Mucosa of descending colon (tissue), 3 donors: ENCODE measurements around the gene ANKRD13B. TPM values are rescaled to one million over a fixed set of nuclear protein-coding genes. Genes with fewer than 3 reads are reported as not detected.

Experiments used
- ATAC-seq: fragments of 200-7000 bp; cut with Tn5 transposase; one replicate; pipeline ENCODE4 v1.9.1; 2020; ENCODE audit warnings: mild to moderate bottlenecking, moderate library complexity
- DNase-seq, 3 donors: peaks; one replicate each; pipeline ENCODE4 v3.0.0-alpha.2; 2020
- H3K36me3 ChIP-seq: fragments of 200-600 bp; one replicate; pipeline ENCODE4 v1.8.0; 2021; ENCODE audit warnings: low read depth, mild to moderate bottlenecking
- H3K4me1 ChIP-seq: fragments of 200-600 bp; one replicate; pipeline ENCODE4 v1.8.0; 2021; ENCODE audit warnings: low read depth, mild to moderate bottlenecking
- H3K4me3 ChIP-seq: fragments of 200-600 bp; one replicate; pipeline ENCODE4 v1.8.0; 2021; ENCODE audit warnings: mild to moderate bottlenecking
- H3K9me3 ChIP-seq: fragments of 200-600 bp; one replicate; pipeline ENCODE4 v1.8.0; 2021; ENCODE audit warnings: mild to moderate bottlenecking
- intact Hi-C, 2 donors: fragments of 100-400 bp; cut with DNase I in 1 of 2; cut with micrococcal nuclease in 1 of 2; formaldehyde crosslinking; loops; one replicate each; pipeline versions ENCODE4 v1.11.0 to v1.11.1; 2022; cut with DNase I, micrococcal nuclease
- total RNA-seq, 3 donors: library from RNA; stranded (reverse); fragmentation: NEBNext Ultra II Directional in 2 of 3; extraction: Animal tissue kit (Norgen Biotek cat#: 25700) in 2 of 3; gene quantifications; one replicate each; pipeline versions ENCODE4 v1.2.1 to v1.2.4, GENCODE V29; 2021 to 2023
- TF ChIP-seq, protein P1 (sequence below): fragments of 200-600 bp; IDR thresholded peaks from one replicate; pipeline ENCODE4 v1.8.0; 2022; ENCODE audit warnings: antibody characterized with exemption, mild to moderate bottlenecking
- donor health status: DM: no; HTN: no; CAD: no; lungs with moderate emphysema.
- donor health status: DM: no; HTN: no; CAD: no.
- donor health status: DM: no; HTN: yes; CAD: no.

ANKRD13B gene
- total RNA-seq, 3 donors from 2014 or later = 2.2 to 11.2 (median 3.3) TPM

DNA sequence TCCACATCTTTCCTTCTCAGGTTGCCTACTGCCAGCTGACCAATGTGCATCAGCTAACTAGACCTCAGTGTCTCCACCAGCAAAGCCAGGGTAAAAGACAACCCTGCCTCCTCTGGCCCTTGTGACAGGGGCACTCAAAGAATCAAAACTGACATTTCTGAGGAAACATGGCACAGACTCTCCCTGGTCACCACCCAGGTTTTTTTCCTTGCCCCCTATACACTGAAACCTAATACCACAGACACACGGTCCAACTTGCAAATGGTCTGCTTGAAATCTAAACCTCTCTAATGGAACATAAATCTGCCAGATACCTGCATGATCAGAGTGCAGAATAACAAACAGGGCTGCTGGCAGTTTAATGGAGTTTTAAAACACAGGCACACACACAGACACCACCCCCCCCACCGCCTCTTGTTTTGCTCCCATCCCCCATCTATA is 49.3 kb downstream of the ANKRD13B start:
- no peak overlapping the region for H3K4me3 ChIP-seq
- no peaks in the 10 kb centered on the region for H3K4me1 ChIP-seq
- DNase-seq = no peak
- intact Hi-C loops = loop anchor here in 1 of 2 donors (10.0 kb wide), 1 partner anchor 143 kb away; no protein-coding TSS in a partner anchor
- ATAC-seq = no peak
- no peaks in the 10 kb centered on the region for H3K9me3 ChIP-seq
- TF ChIP-seq, protein P1, sequence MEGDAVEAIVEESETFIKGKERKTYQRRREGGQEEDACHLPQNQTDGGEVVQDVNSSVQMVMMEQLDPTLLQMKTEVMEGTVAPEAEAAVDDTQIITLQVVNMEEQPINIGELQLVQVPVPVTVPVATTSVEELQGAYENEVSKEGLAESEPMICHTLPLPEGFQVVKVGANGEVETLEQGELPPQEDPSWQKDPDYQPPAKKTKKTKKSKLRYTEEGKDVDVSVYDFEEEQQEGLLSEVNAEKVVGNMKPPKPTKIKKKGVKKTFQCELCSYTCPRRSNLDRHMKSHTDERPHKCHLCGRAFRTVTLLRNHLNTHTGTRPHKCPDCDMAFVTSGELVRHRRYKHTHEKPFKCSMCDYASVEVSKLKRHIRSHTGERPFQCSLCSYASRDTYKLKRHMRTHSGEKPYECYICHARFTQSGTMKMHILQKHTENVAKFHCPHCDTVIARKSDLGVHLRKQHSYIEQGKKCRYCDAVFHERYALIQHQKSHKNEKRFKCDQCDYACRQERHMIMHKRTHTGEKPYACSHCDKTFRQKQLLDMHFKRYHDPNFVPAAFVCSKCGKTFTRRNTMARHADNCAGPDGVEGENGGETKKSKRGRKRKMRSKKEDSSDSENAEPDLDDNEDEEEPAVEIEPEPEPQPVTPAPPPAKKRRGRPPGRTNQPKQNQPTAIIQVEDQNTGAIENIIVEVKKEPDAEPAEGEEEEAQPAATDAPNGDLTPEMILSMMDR = no peak
- no peaks in the 10 kb centered on the region for H3K36me3 ChIP-seq

DNA sequence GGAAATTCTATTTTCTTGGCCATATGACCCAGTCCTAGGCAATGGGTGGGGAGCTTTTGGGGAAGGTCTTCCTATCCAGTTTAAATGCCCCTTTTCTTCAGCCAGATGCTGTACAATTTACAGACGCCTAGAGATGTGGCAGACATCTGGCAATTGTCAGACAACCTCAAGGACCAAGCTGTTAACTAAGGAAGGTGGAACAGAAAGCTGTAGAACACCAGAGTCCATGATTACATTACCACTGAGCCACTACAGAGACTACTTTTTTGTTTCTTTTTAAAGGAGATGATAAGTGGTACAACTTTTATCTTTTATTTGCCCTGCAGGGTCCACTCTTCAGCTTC is 50.9 kb downstream of the ANKRD13B start:
- H3K4me1 ChIP-seq = no peaks in the 10 kb centered on the region
- no peaks in the 10 kb centered on the region for H3K36me3 ChIP-seq
- no peaks in the 10 kb centered on the region for H3K9me3 ChIP-seq
- DNase-seq (no peak), ATAC-seq (no peak)
- no peak overlapping the region for H3K4me3 ChIP-seq
- TF ChIP-seq, protein P1 = no peak
- intact Hi-C loops = loop anchor here in 1 of 2 donors (10.0 kb wide), 1 partner anchor 141 kb away; no protein-coding TSS in a partner anchor

DNA sequence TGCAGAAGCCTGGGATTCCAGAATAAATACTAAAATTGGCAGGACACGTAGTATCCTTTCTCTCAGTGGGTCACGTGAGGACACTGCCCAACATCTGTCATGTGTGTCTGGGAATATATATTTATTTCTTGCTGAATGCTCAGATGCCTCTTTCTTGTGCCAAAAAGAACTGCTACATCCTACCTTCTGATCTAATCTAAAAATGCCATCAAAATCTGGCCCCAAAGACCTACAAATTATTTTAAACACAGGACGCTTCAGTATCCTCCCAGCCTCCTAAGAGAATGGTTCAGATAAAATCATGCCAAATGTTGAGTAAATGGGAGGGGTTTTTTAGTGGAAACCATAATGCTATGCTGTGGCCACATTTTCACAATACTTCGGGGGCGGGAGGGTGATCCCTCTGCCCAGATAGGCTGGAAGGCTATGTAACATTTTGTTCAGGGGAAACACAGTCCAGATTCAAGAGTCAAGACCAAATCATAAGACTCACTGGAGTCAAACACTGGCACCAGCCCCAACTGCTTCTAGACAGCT is 52.7 kb downstream of the ANKRD13B start:
- no peak overlapping the region for H3K4me3 ChIP-seq
- ATAC-seq (peak; percentile 53), DNase-seq (peak in 1 of 3 donors; percentile 36)
- TF ChIP-seq, protein P1 = no peak
- no peaks in the 10 kb centered on the region for H3K9me3 ChIP-seq
- intact Hi-C loops = loop anchor here in 1 of 2 donors (10.0 kb wide), 1 partner anchor 139 kb away; no protein-coding TSS in a partner anchor
- no peaks in the 10 kb centered on the region for H3K4me1 ChIP-seq
- H3K36me3 ChIP-seq = no peaks in the 10 kb centered on the region

DNA sequence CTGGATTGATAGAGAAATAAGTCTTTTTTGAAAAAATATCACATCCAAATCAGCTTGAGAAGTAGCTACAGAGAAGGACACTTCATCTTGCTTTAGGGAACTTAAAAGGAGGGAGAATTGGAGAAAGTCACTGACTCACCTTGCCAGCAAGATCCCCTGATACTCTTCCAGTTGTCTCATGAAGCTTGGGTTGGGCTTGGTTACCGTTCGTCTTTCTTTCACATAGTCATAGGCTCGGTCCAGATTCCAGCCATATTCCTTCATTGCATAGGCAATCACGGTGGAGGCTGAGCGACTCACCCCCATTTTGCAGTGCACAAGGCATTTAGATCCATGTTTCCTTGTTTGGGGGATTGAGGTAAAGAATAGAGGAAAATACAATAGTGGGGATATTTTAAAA is 55.1 kb downstream of the ANKRD13B start:
- no peak for ATAC-seq
- TF ChIP-seq, protein P1 = no peak
- peaks cover 4% of the 10 kb centered on the region for H3K36me3 ChIP-seq
- no peak overlapping the region for H3K4me3 ChIP-seq
- no peaks in the 10 kb centered on the region for H3K4me1 ChIP-seq
- DNase-seq = no peak
- intact Hi-C loops = loop anchor here in 1 of 2 donors (10.0 kb wide), 1 partner anchor 137 kb away; no protein-coding TSS in a partner anchor
- H3K9me3 ChIP-seq = no peaks in the 10 kb centered on the region

DNA sequence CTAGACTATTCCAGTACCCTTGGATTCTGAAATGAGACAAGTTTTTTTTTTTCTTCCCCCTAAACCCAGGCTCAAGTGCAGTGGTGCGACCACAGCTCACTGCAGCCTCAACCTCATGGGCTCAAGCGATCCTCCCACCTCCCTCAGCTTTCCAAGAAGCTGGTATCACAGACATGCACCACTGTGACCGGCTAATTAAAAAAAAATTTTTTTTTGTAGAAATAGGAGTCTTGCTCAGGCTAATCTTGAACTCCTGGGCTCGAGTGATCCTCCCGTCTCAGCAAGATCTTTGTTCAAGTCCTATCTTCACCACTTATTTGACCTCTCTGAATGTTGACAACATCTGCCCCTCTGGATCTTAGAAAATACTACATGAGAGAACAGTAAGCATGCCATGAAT is 56.4 kb downstream of the ANKRD13B start:
- peaks cover 4% of the 10 kb centered on the region for H3K36me3 ChIP-seq
- no peak for ATAC-seq
- intact Hi-C loops = loop anchor here in 1 of 2 donors (10.0 kb wide), 1 partner anchor 135 kb away; no protein-coding TSS in a partner anchor

More for the DNA sequence above, 56.4 kb downstream of the ANKRD13B start:
- DNase-seq = no peak
- TF ChIP-seq, protein P1 = no peak
- H3K4me1 ChIP-seq = no peaks in the 10 kb centered on the region
- no peaks in the 10 kb centered on the region for H3K9me3 ChIP-seq
- H3K4me3 ChIP-seq = no peak overlapping the region
